GM12873 (cell line): Measurements from ENCODE around the gene SH3BP1.

Source experiments
- TF ChIP-seq, protein P1 (sequence below): IDR thresholded peaks from 2 replicates; pipeline ENCODE4 v1.5.1; 2012; ENCODE audit warnings: low read depth, mild to moderate bottlenecking, moderate library complexity, low read length, control low read depth; ENCODE audit not compliant: insufficient read depth; ENCODE audit errors: missing control alignments

SH3BP1 gene

DNA sequence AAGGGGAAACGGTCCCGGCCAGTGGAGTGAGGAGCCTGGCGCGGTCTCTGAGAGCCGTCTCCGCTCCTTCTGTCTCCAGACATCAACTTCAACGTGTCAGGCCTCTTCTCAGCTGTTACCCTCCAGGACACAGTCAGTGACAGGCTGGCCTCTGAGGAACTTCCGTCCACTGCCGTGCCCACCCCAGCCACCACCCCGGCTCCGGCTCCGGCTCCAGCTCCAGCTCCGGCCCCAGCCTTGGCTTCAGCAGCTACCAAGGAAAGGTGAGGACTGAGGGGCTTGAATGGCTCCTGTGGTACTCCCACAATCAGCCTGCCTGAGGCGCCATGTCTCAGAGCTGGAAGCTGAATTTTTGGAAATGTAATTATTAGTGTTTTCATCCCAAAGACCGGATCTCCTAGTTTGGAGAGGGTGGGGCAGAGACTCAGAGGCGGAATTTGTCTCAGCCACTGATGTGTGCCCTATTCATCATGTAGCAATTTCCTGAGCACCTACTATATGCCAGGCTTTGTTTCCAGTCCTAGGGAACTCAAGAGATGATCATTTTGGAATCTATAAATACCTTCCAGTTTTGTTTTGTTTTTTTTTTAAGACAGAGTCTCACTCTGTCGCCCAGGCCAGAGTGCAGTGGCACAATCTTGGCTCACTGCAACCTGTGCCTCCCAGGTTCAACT is 11.1 kb downstream of the SH3BP1 start:
- TF ChIP-seq, protein P1, sequence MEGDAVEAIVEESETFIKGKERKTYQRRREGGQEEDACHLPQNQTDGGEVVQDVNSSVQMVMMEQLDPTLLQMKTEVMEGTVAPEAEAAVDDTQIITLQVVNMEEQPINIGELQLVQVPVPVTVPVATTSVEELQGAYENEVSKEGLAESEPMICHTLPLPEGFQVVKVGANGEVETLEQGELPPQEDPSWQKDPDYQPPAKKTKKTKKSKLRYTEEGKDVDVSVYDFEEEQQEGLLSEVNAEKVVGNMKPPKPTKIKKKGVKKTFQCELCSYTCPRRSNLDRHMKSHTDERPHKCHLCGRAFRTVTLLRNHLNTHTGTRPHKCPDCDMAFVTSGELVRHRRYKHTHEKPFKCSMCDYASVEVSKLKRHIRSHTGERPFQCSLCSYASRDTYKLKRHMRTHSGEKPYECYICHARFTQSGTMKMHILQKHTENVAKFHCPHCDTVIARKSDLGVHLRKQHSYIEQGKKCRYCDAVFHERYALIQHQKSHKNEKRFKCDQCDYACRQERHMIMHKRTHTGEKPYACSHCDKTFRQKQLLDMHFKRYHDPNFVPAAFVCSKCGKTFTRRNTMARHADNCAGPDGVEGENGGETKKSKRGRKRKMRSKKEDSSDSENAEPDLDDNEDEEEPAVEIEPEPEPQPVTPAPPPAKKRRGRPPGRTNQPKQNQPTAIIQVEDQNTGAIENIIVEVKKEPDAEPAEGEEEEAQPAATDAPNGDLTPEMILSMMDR = no peak

GRCh38 chr22:37654563-37655251 is 15.2 kb downstream of the SH3BP1 start:
- TF ChIP-seq, protein P1 = no peak

GRCh38 chr22:37655252-37655563 is 15.7 kb downstream of the SH3BP1 start:
- TF ChIP-seq, protein P1 = no peak

DNA sequence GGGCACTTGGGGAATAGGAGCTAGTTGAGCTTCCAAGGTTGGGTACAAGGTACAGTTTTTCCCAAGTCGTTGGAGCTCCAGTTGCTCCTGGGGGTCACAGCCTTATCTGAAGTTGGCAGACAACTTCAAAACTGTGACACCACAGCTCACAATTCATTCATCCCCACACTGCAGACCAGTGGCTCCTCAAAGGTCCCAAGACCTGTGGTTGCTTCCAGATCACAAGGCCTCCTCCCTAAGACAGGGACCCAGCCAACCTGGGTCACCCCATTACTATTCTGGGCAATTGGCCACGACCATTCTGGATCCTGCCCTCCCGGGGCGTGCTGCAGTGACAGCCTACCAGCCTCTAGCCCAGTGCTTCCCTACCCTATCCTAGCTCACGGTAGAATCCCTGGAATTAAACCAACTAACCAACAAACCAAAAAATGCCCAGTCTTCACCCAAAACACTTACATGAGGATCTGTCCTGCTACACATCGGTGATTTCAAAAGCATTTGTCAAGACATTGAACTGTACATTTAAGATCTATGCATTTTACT is 18.2 kb downstream of the SH3BP1 start:
- TF ChIP-seq, protein P1 = no peak

- TF ChIP-seq, protein P1 = no peak
These were observed 18.9 kb downstream of the SH3BP1 start, which contains the start of gene PDXP for GRCh38 chr22:37658133-37659065. Gene PDXP, plus strand, starts transcription at chr22:37658723. Its CDS starts 60 bp downstream, at chr22:37658783.

- TF ChIP-seq, protein P1 = no peak
These were observed 19.8 kb downstream of the SH3BP1 start for GRCh38 chr22:37659066-37659896.
